DMS153 treated with DMSO at 0.1 percent for 48 hours (cell line): ENCODE measurements around the gene RNH1.

Experiments
- DNase-seq: peaks from one replicate; lab custom pipeline; 2025; ENCODE audit not compliant: unreplicated experiment; lab: John Stamatoyannopoulos, UW

RNH1 gene

DNA sequence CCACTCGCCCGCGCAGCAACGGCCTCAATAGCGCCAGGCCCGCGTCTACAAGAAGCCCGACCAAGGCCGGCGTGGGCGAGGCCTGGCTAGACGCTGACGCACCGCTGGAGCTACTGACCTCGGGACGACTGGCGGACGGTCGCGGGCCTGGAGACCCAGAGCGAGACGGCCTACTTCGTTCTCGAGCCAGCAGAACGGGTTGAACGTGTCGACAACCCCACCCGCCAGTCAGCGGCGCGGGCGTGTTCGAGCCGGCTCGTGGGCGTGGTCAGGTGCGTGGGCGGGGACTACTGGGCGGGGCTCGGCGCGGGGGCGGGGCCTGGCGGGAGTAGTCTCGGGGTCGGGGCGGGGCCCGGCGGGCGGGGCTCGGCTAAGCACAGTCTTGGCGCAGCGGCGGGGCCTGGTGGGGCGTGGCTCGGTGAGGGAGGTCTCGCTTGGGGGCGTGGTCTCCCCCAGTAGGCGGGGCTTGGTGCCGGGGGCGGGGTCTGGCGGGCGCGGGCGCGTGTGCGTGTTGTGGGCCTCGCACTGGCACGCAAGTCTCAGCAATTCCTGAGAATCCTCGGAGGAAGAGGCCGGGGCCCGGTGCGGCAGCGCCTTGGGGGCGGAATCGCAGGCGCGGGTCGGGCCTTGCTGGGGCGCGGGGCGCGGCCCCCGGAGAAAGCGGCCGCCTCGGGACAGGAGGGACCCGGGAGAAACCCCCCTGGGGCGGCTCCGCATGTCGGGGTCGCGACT lies at the start of gene RNH1:
Gene RNH1, minus strand, starts transcription at position 248 of the 732 bp plus-strand sequence. CDS start 5,080 bp downstream, outside the sequence.
- DNase-seq: peak; percentile 80

DNA sequence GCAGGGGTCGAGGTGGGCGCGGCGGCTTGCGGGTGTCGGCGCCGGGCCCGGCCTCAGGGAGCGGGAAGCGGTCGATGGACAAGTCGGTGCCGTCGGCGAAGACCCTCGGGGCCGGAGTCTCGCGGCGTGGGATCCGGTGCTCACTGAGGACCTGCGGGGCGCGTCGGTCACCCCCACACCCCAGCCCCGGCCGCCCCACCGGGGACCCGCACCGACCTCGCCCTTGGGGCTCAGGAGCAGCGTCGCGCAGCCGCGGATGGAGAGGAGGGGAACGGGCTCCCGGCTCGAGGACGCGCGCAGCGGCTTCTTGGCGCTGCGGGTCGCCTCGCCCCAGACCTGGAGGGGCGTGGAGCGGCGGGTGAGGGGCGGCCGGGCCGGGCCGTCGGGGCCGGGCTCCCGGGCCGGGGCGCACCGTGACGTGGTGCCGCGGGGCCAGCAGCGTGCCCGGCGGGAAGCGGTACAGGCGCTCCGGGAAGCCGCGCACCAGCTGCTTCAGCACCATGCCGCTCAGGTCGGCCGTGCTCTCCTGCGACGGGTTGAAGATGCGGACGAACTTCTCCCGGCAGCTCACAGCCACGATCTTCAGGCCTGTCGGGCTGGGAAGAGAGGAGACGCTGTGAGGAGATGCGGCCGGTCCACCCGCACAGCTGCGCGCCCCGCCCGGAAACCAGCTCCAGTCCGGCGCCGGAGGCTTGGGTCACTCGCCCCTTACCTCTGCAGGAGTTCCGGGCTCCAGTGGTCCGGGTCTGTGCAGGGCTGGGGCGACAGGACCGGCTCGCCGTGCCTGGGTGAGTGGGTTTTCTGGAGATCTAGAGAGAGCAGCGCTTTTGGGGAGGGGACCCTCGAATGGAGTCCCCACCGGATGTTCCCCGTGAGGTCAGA lies 49.0 kb upstream of the RNH1 start:
- no peak for DNase-seq

DNA sequence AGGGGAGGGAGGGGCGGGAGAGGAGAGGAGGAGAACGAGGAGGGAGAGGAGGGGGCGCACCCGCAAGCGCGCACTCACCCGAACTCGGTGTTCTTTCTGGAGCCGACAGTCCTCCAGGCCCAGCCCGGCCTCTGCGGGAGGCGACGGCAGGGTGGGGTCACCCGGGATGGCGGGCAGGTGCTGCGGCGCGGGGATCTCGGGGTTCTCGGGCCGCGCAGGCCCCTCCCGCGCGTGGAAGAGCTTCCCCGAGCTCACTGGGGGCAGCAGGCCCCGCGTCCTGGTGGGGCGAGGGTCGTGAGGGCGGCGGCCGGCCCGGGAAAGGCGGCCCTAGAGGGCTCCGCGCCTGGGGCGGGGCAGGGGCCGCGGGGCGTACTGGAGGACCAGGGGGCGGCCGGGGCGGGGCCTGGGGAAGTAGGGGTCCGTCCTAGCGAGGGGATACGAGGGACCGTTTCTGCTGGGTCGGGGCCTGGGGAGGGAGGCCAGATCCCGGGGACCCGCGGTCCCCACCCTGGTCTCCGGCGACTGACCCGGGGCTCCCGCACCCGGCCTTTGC lies 48.3 kb upstream of the RNH1 start:
- DNase-seq: no peak

DNA sequence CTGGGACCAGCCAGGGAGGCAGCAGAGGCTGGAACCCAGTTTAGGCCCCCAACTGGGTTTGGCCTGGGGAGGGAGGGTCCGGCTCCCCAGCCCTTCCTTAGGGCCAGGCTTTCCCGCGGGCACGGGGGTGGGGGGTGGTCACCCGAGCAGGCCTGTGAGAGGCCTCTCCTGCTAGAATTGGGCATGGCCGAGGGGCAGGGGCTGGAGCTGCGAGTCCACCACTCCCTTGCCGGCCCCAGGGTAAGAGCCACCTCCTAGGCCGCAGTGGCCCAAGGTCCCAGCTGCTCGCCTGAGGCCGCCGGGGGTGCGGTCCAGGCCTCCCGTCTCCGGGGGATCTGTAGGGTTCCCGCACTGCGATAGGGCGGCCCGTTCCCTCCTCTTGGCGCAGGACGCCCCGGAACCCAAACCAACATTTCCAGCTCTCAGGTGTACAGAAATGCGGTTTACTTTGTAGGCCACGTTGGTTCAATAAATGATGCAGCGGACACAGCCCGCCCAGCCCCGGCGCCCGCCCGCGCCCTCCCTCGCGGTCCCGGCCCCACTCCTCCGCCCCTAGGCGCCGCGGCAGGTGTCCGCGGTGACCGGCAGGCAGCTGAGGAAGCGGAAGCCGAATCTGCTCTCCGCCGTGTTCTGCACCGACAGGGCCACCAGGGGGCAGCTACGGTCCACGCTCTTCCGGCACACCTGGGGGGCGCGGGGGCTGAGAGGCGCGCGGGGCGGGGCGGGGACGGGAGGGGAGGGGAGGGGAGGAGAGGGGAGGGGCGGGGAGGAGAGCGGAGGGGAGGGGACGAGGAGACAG lies 47.6 kb upstream of the RNH1 start:
- DNase-seq: peak; percentile 50

DNA sequence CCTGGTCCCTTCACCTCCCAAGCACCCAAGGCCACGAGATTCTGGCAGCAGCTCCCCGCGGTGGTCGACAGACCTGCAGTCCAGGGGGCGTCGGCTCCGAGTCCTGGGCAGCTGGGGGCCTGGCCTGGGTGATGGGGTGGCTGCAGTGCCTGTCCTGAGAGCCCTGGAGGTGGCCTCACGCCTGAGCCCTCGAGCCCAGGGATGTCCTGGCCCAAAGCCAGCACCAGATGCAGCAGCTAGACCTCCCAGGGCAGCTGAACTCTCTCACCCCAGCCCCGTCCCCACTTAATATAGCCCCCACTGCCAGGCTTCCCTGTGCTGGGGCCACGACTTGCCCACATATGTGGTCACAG lies 46.9 kb upstream of the RNH1 start:
- DNase-seq: no peak

DNA sequence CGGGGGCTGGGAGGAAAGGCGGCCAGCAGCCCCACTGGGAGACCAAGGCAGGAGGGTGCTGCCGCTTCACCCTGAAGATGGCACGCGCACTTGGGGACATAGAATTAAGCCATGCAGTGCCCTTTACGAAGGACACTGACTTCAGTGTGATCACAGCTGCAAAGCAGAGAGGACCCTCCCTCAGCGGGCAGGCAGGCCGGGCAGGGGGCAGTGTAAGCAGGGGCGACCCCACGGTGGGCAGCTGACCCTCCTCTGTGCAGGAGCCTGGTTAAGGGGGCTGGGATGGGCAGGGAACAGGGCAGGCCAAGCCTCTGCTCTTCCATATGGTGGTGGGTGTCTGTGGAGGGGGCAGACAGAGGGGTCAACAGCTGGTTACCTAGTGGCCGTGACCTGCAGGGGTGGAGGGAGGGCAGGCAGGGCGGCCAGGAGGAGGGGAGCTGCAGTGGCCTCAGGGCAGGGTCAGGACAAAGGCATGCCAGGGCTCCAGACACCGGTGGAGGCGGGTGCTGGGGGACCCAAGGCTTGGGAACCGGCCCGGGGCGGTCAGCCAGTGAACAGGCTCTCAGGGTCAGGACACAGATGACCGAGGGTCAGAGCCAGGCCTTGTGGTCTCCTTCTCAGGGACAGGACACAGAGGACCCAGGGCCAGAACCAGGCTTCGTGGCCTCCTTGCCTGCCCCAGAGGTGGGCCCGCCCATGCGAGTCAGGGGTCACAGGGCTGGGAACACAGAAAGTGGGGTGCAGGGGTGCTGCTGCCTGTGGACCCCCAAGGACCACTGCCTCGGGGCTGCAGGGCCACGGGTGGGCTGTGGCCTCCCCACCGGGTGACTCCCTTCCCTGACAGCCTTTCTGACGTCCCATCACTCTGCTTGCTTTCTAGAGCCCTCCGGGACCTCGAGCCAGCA lies 46.3 kb upstream of the RNH1 start:
- no peak for DNase-seq

DNA sequence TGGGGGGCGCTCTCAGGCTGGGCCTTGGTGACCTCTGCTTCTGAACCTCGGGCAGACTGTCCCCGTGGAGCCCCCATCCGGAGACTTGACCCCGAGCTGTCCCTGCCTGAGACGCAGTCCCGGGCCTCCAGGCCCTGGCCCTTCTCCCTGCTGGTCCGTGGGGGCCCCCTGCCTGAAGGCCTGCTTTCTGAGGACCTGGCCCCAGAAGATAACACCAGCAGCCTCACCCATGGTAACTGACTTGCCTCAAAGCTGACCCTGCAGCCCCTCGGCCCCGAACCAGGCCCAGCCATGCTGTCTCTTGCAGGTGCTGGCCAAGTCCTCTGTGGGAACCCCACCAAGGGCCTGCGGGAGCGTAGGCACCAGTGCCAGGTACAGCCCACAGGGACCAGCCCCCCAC lies 44.6 kb upstream of the RNH1 start:
- DNase-seq: no peak

DNA sequence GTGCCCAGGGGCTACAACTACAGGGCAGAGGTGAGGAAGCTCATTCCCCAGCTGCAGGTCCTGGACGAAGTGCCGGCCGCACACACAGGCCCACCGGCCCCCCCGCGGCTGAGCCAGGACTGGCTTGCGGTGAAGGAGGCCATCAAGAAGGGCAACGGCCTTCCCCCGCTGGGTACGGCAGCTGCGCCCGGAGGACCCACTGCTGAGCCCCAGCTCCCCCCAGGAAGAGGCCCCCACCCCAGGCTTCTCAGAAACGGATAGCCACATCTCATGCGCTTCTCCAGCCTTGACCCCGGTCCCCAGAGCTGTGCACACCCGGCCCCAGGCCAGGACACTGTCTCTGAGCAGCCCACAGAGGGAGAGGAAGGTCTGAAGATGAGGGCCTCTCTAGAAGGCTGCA lies 44.1 kb upstream of the RNH1 start:
- no peak for DNase-seq

DNA sequence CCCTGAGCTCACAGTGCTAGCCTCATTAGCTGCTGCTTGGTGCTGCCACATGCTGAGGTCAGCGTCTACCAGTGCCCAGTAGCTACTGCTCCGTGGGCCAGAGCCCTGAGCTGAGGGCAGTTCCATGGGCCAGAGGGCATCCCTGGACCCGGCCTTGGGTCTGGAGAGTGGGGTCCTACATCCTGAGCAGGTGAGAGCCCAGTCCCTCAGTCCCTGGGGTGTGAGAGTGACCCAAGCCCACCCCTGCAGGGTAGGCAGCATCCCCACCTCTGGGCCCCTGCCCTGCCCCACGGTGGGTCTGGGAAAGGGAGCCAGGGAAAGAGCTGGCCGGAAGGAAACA lies 43.7 kb upstream of the RNH1 start:
- DNase-seq: no peak

DNA sequence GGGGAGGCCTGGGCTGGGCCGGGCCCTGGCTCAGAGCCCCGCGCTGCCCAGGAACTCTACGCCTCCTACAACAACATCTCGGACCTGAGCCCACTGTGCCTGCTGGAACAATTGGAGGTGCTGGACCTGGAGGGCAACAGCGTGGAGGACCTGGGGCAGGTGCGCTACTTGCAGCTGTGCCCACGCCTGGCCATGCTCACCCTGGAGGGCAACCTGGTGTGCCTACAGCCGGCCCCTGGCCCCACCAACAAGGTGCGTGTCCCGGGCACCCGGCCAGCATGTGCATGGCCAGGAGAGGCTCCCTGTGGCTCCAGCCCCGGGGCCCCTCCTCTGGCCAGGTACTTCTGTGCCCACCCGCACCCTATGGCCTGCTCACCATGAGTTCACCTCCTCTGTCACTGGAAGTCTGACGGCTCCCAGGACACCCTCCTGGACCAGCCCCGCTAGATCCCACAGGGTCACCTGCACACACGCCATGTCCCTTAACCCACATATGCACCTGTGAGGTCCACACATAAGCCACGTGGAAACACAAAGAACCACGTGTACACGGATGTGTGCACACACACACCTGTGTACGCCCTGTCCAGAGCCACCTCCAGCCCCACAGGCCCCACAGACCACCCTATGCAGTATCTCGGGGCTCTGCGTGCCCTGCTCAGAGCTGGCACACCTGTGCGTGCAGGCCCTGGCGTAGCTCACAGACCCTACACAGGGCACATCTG lies 43.1 kb upstream of the RNH1 start:
- DNase-seq: no peak

DNA sequence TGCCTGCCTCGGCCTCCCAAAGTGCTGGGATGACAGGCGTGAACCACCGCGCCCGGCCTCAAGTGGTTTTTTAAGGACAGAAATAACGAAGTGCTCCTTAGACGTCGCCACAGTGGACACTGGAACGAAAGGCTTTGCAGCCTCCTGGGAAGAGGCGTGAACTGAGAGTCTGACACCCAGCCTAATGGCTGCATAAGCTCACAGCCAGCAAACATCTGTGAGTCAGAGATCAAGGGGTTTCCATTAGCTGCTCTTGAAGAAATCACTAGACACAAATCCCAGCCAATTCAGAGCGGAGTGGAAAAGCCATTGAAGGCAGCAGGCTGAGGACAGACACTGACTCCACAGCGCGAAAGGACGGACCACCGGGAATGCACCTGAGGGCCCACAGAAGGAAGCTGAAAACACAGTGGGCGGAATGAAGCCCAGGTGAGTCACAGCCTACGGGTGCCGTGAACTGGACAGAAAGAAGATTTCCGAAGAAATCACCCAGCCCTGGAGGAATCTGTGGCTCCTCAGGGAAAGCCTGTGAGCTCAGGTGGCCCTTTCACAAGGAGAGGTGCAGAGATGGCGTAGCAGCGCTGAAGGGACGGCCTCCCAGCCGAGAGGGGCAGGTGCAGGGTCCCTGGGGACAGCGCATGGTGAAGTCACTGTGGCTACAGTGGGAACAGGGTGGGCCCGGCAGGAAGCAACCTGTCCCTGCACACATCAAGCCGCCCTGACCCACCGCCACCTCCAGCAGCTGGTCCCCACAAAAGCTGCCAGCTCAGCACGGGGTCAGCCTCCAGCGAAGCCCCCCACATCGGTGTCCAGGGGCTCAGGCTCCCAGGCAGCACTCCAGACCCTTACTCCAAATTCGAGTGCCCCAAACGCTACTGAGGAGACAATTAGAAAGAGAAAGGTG lies 41.9 kb upstream of the RNH1 start:
- DNase-seq: no peak

DNA sequence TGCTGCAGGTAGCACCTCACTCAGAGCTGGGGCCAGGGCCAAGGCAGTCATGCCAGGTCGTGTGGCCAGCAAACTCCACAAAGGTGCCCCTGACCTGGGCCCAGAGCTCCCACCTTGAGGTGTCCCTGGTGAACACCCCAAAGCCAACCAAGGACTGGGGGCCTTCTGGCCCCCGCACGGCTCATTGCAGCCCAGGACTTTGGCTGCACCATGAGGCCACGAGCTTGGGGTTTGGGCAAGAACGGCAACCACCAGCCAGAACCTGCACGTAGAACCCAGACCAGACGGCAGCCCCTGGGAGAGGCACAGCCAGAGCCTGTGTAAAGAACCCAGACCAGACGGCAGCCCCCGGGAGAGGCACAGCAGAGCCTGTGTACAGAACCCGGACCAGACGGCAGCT lies 38.1 kb upstream of the RNH1 start:
- no peak for DNase-seq

DNA sequence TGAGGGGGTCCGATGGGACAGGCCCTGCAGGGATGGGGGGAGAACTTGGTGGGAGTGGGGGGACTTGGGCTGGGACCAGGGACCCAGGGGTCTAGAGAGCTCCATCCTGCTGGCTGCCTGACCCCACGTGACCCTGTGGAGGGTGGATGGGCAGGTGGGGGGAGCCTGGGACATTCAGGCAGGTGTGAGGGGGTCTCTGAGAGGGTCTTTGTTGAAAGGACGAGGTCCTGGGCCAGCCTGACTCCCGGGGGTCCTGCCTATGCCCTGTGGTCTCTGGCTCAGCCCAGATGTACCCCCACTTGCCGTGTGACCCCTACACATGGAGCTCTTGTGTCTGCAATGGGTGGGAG lies 37.8 kb upstream of the RNH1 start:
- no peak for DNase-seq

DNA sequence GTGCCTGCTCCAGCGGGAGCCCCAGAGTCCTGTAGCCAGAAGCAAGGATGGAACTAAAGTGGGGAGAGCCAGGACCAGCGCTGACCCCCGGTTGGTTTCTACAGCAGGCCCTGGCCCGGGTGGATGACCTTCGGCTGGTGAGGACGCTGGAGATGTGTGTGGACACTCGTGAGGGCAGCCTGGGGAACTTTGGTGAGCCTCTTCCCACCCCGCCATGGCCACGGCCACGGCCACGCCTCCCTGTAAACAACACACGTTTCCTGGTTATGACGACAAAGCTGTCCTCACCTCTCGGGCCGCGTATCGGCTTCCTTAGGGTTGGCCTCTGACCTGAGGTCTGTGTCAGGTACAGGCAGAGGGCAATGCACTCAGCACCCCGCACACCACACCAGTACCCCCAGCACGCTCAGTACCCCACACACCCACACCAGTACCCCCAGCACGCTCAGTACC lies 34.4 kb upstream of the RNH1 start:
- DNase-seq: no peak

DNA sequence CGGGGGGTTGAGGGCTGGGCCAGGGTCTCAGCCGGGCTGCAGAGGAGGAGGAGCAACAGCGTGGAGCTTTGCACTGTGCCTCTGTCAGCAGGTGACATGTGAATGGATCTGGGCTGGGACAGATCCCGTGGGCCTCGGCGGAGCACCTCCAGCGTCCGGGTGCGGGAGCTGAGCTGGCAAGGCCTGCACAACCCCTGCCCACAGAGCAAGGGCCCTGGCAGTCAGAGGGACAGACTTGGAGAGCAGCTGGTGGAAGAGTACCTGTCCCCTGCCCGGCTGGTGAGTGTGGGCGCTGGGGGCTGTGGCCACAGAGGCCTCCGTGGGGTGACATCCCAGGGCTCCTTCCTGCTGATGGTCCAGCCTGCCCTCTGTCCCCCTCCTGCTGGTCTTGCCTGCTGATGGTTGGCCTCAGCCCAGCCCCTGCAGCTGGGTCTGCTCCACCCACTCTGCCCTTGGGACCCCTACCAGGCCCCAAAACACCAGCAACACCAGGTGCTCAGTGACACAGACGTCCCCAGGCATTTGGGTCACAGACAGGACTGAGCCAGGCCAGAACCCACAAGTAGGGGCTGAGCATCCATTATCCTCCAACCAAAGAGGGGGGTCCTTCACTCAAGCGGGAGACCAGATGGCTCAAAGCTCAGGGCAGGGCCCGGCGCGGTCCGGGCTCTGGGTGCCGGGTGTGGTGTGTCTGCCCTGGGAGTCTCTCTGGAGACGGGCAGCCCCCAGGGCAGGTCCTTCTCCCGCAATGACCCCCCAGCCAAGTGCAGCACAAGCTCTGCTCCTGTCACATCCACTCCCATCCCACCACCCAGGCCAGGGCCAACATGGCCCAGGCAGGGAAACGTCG lies 33.8 kb upstream of the RNH1 start:
- DNase-seq: no peak

DNA sequence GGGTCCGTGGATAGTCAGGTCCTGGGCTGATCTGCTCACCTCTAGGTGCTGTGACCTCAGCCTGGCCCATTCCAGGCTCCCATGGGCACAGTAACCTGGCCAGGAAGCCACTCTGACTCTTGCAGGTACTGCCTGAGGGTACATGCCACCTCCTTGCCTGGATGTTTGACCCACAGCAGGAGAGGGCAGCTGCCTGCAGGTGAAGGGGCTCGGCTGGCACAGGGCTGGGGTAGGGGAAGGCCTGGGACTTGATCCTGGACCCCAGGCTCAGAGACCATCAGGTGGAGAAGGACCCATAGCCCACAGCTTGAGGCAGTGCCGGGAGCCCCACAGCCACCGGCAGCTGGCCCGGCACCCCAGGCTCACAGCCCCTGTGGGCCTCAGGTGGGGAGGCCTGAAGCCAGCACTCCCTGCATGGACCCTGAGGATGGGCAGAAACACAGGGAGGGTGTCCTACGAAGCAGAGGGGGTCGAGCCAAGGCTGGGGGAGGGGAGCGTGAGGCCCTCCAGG lies 33.0 kb upstream of the RNH1 start:
- DNase-seq: no peak

DNA sequence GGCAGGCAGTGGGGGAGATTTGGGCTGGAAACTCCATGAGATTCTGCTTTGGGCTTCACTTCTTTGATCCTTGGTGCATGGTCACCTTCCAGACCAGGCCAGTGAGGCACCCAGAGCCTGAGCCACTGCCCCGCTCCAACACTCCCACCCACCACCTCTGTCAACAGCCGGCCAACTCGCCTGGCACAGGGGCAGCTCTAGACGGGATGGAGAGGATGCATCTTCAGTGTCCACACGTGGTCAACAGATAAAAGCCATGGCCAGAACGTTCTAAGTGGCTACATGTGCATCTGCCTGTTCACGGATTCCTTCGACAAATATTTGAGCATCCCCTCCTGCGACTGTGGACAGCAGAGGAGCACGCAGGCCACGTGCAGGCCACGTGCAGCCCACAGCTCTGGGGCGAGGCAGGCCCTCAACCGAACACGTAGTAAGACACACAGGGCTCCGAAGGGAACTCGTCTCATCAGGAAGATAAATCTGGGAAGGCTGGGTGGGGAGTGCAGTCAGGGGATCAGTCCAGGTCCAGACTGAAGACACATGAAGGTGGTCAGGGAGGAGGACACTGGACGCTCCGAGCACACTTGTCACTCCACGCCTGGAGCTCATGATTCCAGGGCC lies 31.5 kb upstream of the RNH1 start:
- no peak for DNase-seq
